Sciatic nerve (tissue), 2 donors: ENCODE measurements around the gene IP6K3. TPM values are rescaled to one million over a fixed set of nuclear protein-coding genes. Genes with fewer than 3 reads are reported as not detected.

ENCODE experiments used
- ATAC-seq: fragments of 200-7000 bp; cut with Tn5 transposase; one replicate; pipeline ENCODE4 v1.9.1; 2020; ENCODE audit warnings: mild to moderate bottlenecking, moderate library complexity
- DNase-seq: peaks from one replicate; pipeline ENCODE4 v3.0.0-alpha.2; 2020; ENCODE audit warnings: low spot score
- intact Hi-C: fragments of 100-400 bp; cut with DNase I; formaldehyde crosslinking; loops from one replicate; pipeline ENCODE4 v1.14.2; 2022
- total RNA-seq: library from RNA; stranded (reverse); fragmentation: NEBNext Ultra II Directional; extraction: Animal tissue kit (Norgen Biotek cat#: 25700); gene quantifications from one replicate; pipeline ENCODE4 v1.2.1, GENCODE V29; 2021
- donor health status: DM: no; HTN: no; CAD: no.
- donor health status: DM: no; HTN: no; CAD: no.

The IP6K3 gene
- total RNA-seq, 1 donor from 2014 or later = 0.31 TPM

DNA sequence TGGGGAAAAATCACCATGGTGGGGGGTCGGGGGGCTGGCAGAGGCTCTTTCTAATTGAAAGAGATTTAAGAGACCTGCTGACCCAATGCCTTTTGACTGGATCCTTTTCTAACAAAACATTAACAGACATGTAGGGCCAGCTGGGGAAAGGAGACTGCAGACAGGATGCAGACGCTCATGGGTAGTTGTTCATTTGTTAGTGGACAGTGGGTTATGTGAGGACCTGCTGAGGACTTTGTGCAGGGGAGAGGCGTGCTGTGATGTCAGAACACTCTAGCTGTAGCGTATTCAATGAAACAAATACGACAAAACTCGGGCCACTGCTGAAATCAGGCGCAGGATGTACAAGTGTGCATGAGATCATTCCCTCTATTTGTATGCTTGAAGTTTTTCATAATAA lies 1.2 kb downstream of the IP6K3 start:
- intact Hi-C loops = no loop called here
- DNase-seq = no peak
- no peak for ATAC-seq

DNA sequence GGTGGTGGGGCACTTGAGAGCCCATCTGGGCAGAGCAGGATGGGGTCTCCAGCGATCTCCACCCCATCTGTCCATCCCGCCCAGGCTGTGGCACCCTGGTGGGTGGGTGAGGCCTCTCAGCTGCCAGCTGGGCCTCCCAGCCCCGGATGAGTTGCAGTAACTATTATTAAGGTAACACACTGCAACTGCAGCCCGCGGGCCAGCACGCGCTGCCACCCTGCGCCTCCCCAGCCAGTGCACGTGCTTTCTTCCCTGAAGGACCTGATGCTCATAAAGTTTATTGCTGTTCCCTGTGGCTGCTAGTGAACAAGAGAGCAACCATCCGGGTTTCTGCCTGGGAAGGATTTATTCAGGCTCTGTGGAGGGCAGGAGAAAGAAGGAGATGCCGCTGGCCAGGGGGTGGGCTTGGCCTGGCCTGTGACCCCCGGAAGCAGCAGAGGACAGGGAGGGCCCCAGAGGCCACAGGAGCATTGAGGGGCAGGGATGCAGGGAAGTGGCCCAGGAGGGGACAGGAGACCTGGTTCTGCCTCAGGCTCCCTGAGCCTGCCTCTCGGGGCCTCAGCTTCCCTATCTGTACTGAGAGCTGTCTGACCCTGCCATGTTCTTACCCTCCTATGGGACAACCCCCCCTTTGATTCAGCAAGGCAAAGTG lies 1.7 kb downstream of the IP6K3 start:
- ATAC-seq = no peak
- intact Hi-C loops = no loop called here
- no peak for DNase-seq

DNA sequence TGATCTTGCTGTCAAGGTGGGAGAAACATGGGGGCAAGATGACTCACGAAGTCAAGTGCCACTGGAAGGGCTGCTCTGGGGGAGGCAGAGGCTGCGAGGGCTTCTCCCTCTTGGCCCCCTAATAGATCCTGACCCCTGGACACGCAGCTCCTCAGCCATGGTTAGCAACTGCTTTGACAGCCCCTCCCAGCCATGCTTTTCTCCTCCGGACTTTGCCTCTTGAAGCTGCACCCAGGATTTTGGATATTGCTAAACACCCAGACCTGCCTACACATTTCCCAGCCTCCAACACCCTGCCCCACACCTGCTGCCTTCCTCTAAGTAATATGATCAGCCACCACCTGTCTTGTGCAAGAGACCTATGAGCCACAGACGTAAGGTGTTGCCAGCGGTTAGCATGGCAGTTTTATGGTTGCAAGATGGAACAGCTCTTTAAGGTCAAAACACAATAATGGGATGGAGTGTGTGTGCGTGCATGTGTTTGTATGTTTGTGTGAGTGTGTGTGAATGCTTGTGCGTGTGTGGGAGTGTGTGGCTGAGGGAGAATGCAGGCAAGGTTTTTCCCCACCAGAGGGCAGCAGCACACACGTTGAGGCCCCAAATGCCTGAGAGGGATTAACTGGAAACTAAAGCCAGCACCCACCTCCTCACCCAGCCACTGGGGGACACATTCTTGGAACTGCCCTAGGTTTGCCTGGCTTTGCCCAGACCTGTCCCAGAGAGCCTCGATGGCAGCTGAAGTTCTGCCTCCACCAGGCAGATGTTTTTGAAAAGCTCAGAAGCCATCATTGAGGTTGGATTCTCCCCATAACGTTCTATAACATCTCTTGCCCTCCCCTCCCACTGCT lies 2.5 kb downstream of the IP6K3 start:
- ATAC-seq = peak; percentile 81
- DNase-seq = peak; percentile 80
- intact Hi-C loops = no loop called here

DNA sequence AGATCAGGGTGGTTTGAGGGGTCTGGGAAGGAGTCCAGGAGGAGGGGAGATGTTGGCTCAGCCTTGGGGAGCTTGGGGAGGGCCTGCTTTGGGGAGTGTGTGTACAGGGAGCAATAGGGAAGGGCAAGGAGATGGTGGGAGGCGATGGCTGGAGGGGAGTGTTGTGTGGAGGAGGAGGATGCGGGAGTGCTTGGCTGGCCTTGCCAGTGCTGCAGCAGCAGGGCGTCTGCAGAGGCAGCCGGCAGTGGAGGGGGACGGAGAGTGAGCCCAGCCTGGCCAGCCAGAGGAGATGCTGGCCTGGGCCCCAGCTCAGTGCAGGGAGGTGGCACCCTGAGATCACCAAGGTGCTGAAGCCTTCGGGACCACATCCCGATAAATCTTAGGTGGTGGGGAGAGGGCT lies 3.9 kb downstream of the IP6K3 start:
- no peak for DNase-seq
- no peak for ATAC-seq
- intact Hi-C loops = no loop called here

GRCh38 chr6:33742092-33742491 lies 4.6 kb downstream of the IP6K3 start:
- intact Hi-C loops = no loop called here
- DNase-seq (no peak), ATAC-seq (no peak)

DNA sequence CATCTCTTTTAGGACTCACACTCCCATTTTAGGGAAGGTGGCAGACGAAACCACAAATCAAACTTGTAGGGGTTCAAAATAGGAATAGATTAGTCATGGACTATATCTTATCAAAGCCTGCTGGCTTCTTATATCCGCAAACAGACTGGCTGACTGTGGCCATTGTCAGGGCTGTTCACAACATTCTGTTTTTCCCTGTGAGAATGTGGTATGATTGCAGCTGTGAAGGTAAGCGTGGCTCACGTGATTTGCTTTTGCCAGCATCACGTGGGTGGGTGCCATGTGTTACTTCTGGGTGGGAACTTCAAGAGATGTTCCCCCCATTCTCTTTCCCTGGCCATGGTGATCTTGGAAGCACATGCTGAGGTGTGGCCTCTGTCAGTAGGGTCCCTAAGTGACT lies 5.9 kb downstream of the IP6K3 start:
- DNase-seq = no peak
- no peak for ATAC-seq
- intact Hi-C loops = no loop called here

DNA sequence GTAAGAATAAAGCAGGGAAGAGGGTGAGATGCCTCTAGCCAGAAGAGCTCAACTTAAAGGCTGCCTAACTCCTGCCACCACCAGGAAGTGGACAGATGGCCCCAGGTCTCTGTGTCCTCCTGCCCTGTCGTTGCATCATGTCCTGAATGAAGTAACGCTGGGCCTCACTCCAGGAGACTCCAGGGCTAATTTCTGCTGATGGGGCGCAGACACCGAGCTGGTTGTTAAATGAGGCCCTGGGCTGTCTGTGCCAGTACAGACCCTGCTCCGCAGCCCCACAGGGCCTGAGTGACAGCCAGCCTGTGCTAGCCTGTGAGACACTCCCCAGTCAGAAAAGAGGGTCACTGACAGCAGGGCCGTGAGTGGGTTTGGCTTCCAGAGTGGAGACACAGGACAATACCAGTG lies 6.5 kb downstream of the IP6K3 start:
- no peak for DNase-seq
- intact Hi-C loops = no loop called here
- ATAC-seq = no peak

DNA sequence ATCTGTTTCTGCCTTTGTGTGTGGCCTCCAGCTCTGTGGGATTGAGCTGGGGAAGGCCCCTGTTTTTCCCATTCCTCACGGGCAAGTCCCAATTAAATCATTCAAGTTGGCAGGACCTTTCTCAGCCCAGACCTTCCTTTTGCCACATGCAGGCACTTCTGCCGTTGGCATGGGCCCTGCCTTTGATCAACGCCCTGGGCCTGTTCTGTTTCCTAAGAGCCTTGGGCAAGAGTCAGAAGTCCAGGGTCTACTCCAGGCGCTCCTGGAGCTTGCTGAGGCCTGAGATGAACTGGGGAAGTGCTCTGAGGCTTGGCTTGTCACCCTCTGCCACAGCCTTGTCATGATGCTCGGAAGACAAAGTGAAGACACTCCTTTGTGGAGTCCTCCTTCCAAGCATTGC lies 7.1 kb downstream of the IP6K3 start:
- ATAC-seq = no peak
- intact Hi-C loops = no loop called here
- no peak for DNase-seq

DNA sequence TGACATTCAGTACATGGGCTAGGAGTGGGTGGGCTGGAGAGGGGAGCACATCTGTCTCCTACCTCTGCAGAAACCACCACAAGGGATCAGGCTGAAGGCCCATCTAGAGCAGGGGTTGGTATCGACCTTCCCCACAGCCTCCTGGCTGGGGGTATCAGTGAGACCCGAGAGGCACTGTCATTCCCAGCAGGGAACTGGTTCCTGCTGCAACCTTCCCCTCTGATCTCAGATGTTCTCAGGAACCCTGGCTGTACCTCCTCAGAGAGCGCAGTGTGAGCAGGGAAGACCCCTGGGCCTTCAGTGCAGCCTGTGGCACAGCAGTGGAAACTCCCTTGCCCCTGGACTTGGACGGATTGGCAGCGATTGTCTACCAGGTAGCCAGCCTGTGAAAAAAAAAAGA lies 7.8 kb downstream of the IP6K3 start:
- no peak for ATAC-seq
- DNase-seq = no peak
- intact Hi-C loops = no loop called here

- no peak for DNase-seq
- intact Hi-C loops = no loop called here
- no peak for ATAC-seq
Observed at GRCh38 chr6:33738153-33738552, 8.6 kb downstream of the IP6K3 start.

DNA sequence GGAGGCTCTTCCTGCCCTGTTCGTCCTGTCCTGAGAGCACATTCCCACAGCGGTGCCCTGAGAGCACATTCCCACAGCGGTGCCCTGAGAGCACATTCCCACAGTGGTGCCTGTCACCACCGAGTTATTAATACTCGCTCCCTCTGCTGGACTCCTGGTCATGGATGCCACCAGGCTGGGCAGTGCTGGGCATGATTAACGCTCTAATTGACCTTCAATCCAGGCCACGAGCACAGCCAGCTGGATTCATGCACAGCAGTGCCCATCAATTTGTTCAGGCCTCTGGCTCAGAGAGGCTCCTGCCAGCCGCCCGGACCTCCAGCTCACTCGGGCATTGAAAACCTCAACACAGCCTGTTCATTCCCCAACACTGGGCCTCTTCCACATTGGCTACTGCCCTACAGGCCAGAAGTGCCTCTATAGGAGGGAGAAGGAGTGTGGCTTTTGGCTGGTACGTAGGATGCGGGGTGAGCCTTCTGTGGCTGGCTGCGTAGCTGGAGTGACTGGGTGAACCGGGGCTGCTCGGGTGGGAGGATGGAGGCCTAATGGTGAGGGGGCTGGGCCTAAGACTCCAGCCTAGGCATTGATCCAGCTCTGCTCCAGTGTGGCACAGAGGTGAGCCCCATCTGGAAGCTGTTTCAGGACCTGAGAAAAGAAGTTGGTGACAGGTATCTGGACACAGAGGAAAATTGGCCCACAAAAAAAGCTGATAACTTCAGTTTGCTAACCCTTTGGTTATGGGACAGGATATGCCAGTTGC lies 9.3 kb downstream of the IP6K3 start:
- no peak for ATAC-seq
- DNase-seq = no peak
- intact Hi-C loops = no loop called here

- DNase-seq (no peak), ATAC-seq (no peak)
- intact Hi-C loops = no loop called here
Observed at GRCh38 chr6:33735216-33735615, 11.5 kb downstream of the IP6K3 start.

DNA sequence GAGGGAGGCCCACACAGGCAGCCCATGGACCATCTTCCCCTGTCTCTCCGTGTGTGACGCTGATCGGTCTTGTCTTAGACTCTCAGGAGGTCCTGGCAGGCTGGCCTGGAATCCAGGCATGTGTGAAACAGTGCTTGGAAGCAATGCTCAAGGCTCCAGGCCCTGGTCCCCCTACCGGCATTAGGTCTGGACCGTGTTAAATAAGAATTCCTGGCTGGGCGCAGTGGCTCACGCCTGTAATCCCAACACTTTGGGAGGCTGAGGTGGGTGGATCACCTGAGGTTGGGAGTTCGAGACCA lies 13.0 kb downstream of the IP6K3 start:
- DNase-seq = no peak
- ATAC-seq = no peak
- intact Hi-C loops = no loop called here

DNA sequence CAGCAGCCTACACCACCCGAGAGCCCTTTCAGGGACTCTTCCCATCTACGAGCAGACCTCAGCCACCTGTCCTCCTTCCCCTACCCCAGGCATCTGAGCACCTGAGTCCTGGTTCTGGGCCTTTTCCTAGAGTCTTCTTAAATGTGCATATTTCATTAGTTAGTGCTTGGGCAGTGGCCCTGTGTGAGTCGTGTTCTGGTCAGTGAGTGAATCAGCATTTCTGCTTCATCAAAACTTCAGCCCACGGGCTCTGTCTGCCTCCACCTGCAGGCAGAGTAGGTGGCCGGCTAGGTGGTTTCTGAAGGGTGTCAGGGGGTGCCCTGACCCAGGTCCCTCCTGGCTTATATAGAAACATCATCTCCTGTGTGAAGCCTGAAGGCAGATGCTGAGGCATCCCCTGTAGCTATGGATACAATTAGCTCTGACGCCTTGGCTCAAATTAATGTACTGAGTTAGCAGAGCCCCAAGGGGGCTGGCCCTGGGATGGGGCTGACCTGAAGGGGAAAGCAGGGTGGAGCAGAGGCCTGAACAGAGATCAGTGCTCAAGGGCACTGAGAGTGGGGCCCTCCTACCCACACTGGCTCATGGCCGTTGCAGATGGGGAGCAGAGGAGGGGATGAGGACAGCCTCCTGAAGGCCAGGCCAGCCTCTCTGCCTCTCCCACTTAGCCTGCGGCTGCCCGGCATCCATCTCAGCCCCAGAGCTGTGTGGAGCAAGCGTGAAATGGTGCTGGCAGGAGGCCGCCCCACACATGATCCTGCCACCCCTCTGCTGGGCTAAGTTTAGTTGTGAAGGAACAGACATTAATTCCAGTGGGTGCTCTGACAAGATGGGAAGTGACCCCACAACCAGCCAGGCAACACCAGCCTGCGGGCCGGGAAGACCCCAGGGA lies 13.6 kb downstream of the IP6K3 start:
- no peak for DNase-seq
- intact Hi-C loops = no loop called here
- ATAC-seq = no peak

- ATAC-seq (no peak), DNase-seq (no peak)
- intact Hi-C loops = no loop called here
Observed at GRCh38 chr6:33732385-33732784, 14.3 kb downstream of the IP6K3 start.

DNA sequence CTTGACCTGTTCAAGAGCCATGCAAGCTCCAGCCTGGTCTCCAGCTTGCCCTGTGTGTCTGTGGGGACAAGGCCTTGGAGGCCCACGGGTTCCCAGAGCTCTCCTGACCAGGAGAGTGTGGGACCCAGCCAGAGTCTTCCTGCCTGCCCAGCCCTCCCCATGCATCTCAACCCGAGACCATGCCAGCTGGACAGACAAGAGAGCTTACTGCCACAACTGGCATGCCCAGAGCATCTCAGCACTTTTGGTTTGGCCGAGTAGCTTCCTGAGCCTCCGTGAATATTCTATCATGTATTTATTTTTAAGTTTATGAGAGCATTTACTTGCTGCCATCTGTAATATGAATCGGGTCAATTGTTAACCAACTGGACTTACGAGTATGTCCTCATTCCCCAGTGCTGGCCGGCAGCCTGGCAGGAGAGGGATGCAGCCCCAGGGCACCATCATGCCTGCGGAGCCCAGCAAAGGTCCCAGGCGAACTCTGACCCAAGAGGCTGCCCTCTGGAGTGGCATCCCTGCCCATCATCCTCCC lies 14.9 kb downstream of the IP6K3 start:
- intact Hi-C loops = no loop called here
- ATAC-seq = no peak

GRCh38 chr6:33731035-33731434 lies 15.7 kb downstream of the IP6K3 start:
- intact Hi-C loops = no loop called here
- ATAC-seq (peak; percentile 18), DNase-seq (no peak)

More for the DNA sequence above, 14.9 kb downstream of the IP6K3 start:
- no peak for DNase-seq

DNA sequence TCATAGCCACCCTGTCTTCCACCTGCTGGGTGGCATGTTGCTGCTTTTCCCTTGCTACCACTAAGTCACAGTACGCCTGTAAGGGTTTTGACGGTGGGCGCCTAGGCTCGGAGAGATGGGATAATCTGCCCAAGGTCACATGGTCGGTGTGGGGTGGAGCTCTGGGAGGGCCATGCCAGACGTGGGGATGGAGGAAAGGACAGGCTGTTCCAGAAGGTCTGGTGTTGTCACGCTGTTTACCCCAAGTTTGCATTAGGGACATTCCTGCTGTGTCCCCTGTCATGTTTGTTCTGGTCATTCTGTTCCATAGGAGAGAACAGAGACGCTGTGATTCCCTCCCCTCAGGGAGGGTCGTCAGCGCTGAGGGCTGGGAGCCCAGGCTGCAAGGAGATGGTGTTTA lies 16.1 kb downstream of the IP6K3 start:
- ATAC-seq = peak; percentile 32
- intact Hi-C loops = no loop called here

DNA sequence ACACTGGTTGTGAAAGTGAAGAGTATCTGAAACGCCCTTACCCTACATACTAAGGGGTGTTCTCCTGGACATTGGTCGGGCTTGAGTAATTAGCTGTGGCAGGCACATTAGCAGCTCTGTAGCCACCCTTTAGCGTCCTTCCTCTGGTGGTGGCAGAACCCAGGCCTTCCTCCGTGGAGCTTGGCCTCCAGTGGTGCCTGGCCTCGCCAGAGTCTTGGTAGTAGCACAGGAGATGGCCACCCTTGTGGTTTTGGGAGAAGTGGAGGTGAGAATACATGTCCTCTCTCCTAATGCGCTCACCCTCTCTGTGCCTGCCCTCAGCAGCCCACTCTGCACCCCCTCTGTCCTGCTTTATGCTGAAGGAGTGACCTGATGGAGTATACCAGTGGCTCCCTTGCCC lies 17.6 kb downstream of the IP6K3 start:
- ATAC-seq (no peak), DNase-seq (no peak)
- intact Hi-C loops = no loop called here

More for the DNA sequence above, 16.1 kb downstream of the IP6K3 start:
- no peak for DNase-seq
